OCI-LY1 (cell line): ENCODE results near the gene MAN2B2.

ENCODE experiments used
- EZH2 ChIP-seq: fragments of 200-600 bp; sonication (generic), shearing (Covaris generic); IDR thresholded peaks from 2 replicates; pipeline ENCODE4 v1.8.0; 2017; ENCODE audit warnings: borderline replicate concordance, mixed run types, mild to moderate bottlenecking, antibody characterized with exemption, low read length, moderate library complexity, mixed read lengths
- TF ChIP-seq, protein P1 (sequence below): fragments of 200-600 bp; sonication (generic), shearing (Covaris generic); IDR thresholded peaks from 2 replicates; pipeline ENCODE4 v1.5.1; 2017; ENCODE audit warnings: mild to moderate bottlenecking, antibody characterized with exemption, low read length, moderate library complexity, mixed read lengths

DNA sequence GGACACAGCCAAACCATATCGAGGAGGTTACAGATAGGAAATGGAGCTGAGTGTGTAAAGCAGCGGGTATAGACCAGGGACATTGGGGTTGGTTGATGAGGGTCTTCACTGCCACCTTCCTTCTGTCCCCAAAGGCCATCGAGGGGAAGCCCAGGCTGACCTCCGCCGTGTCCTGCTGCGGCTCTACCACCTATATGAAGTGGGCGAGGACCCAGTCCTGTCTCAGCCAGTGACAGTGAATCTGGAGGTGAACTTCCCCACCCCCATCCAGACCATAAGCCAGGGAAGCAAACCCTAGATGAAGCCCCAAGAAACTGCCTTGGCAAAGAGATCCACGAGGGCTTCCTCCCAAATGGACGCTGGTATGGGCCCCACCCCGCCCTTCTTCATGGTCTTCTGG lies 42.3 kb downstream of the MAN2B2 start:
- TF ChIP-seq, protein P1, sequence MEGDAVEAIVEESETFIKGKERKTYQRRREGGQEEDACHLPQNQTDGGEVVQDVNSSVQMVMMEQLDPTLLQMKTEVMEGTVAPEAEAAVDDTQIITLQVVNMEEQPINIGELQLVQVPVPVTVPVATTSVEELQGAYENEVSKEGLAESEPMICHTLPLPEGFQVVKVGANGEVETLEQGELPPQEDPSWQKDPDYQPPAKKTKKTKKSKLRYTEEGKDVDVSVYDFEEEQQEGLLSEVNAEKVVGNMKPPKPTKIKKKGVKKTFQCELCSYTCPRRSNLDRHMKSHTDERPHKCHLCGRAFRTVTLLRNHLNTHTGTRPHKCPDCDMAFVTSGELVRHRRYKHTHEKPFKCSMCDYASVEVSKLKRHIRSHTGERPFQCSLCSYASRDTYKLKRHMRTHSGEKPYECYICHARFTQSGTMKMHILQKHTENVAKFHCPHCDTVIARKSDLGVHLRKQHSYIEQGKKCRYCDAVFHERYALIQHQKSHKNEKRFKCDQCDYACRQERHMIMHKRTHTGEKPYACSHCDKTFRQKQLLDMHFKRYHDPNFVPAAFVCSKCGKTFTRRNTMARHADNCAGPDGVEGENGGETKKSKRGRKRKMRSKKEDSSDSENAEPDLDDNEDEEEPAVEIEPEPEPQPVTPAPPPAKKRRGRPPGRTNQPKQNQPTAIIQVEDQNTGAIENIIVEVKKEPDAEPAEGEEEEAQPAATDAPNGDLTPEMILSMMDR: no peak
- TF ChIP-seq EZH2: no peak
